Right lobe of liver (tissue), 4 donors: Measurements from ENCODE around the gene CEP128.

Experiments used
- CTCF ChIP-seq, 4 donors: fragments of 200-600 bp in 3 of 4; fragments of 450-650 bp in 1 of 4; IDR thresholded peaks; one replicate each; pipeline versions ENCODE4 v1.5.1 to v1.8.0; 2016 to 2022; ENCODE audit warnings: antibody characterized with exemption in 4 of 4, mild to moderate bottlenecking in 2 of 4
- POLR2A ChIP-seq: fragments of 450-650 bp; IDR thresholded peaks from one replicate; pipeline ENCODE4 v1.6.1; 2017; ENCODE audit warnings: antibody characterized with exemption, mild to moderate bottlenecking
- donor health status: DM: no; HTN: no; CAD: no.
- donor health status: DM: no; HTN: no; CAD: no.
- donor health status: DM: no; HTN: yes; CAD: no.

GRCh38 chr14:80681651-80682050 lies 259.9 kb downstream of the CEP128 start:
- no peak for TF ChIP-seq POLR2A
- TF ChIP-seq CTCF (IDR thresholded peaks at IDR 0.05), result no peak
